Mesendoderm (in vitro differentiated cells): ENCODE results near the gene ANKHD1.
A peak's percentile ranks its signal among the peaks of the same experiment; 100 is the strongest.

Source experiments
- DNase-seq: peaks from one replicate; pipeline ENCODE4 v3.0.0; 2013
- H2AK5ac ChIP-seq: 2 replicates; pipeline ENCODE4 v1.6.1; 2013; ENCODE audit warnings: low read length, inconsistent platforms
- H2BK120ac ChIP-seq: 2 replicates; pipeline ENCODE4 v1.6.1; 2013; ENCODE audit warnings: low read depth, mild to moderate bottlenecking, low read length, moderate library complexity, mixed read lengths
- H2BK15ac ChIP-seq: replicated peaks from 2 replicates; pipeline ENCODE4 v1.6.1; 2013; ENCODE audit warnings: low read depth, mild to moderate bottlenecking, moderate library complexity
- H2BK5ac ChIP-seq: 2 replicates; pipeline ENCODE4 v1.6.1; 2013; ENCODE audit warnings: low read length, inconsistent platforms
- H3K18ac ChIP-seq: 2 replicates; pipeline ENCODE4 v1.6.1; 2013; ENCODE audit warnings: mild to moderate bottlenecking, low read length, mixed read lengths
- H3K23ac ChIP-seq: one replicate; pipeline ENCODE4 v1.6.1; 2013; ENCODE audit warnings: low read length
- H3K27ac ChIP-seq: 2 replicates; pipeline ENCODE4 v1.5.1; 2013; ENCODE audit warnings: low read depth, mild to moderate bottlenecking, inconsistent platforms, low read length, moderate library complexity
- H3K27me3 ChIP-seq: 2 replicates; pipeline ENCODE4 v1.6.1; 2013; ENCODE audit warnings: low read length, control low read depth, mild to moderate bottlenecking, inconsistent platforms; ENCODE audit not compliant: insufficient read depth, poor library complexity
- H3K36me3 ChIP-seq: 2 replicates; pipeline ENCODE4 v1.6.1; 2013; ENCODE audit warnings: low read length, inconsistent platforms; ENCODE audit not compliant: control insufficient read depth, insufficient read depth
- H3K4ac ChIP-seq: one replicate; pipeline ENCODE4 v1.6.1; 2013; ENCODE audit warnings: low read depth, mild to moderate bottlenecking, low read length, moderate library complexity
- H3K4me1 ChIP-seq: 2 replicates; pipeline ENCODE4 v1.6.1; 2013; ENCODE audit warnings: low read depth, low read length, inconsistent platforms; ENCODE audit not compliant: control insufficient read depth
- H3K4me2 ChIP-seq: 2 replicates; pipeline ENCODE4 v1.6.1; 2013; ENCODE audit warnings: low read length
- H3K4me3 ChIP-seq: 2 replicates; pipeline ENCODE4 v1.5.1; 2013; ENCODE audit warnings: mild to moderate bottlenecking, low read length
- H3K56ac ChIP-seq: one replicate; pipeline ENCODE4 v1.6.1; 2013; ENCODE audit warnings: low read length
- H3K79me1 ChIP-seq: 2 replicates; pipeline ENCODE4 v1.6.1; 2013; ENCODE audit warnings: low read length, inconsistent platforms
- H3K79me2 ChIP-seq: 2 replicates; pipeline ENCODE4 v1.6.1; 2013; ENCODE audit warnings: mild to moderate bottlenecking, low read length; ENCODE audit not compliant: control insufficient read depth, insufficient read depth
- H3K9ac ChIP-seq: 2 replicates; pipeline ENCODE4 v1.6.1; 2013; ENCODE audit warnings: low read length, inconsistent platforms
- H4K5ac ChIP-seq: one replicate; pipeline ENCODE4 v1.6.1; 2013; ENCODE audit warnings: low read length
- H4K8ac ChIP-seq: one replicate; pipeline ENCODE4 v1.6.1; 2013; ENCODE audit warnings: low read depth, mild to moderate bottlenecking, control low read depth, low read length, moderate library complexity
- WGBS: extraction: QIAGEN DNeasy Blood & Tissue Kit; methylation state at CpG from one replicate; pipeline ENCODE4 v1.1.7; 2013; ENCODE audit warnings: low lambda C conversion rate, missing lambda C conversion rate; ENCODE audit not compliant: insufficient coverage; ENCODE audit errors: extremely low coverage; 5-methylcytosine and 5-hydroxymethylcytosine counted together

Gene ANKHD1

DNA sequence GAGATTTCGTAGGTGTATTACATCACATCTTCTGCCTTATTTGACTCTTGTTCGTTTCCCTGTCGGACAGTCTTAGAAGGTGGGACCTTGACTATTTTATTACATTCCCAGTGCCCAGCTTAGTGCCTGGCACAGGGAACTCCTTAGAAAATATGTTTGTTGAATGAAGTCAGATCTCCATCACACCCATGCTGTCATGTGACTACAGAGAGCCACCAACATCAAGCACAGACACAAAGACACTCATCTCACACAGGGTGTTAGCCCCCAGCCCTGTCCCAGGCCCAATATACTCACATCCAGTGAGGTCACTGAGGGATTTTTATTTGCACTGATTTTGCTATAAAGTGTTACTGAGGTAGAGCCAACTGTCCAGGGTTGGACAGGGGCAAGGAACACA lies 156.3 kb downstream of the ANKHD1 start:
- Histone ChIP-seq H3K4me2 (no peak overlapping the region), H2AK5ac (no peak overlapping the region), H3K27me3 (no peaks in the 10 kb centered on the region), H3K27ac (no peak overlapping the region), H3K9ac (no peak overlapping the region), H3K18ac (no peak overlapping the region), H2BK120ac (no peak overlapping the region), H3K56ac (peak overlapping the region; percentile 94), H4K8ac (no peak overlapping the region), H3K4ac (peak overlapping the region; percentile 4), H4K5ac (no peak overlapping the region), H3K4me3 (no peak overlapping the region), H3K4me1 (peaks cover 2% of the 10 kb centered on the region), H3K79me1 (peaks cover 15% of the 10 kb centered on the region), H3K79me2 (peaks cover 21% of the 10 kb centered on the region), H2BK15ac (no peak overlapping the region), H3K36me3 (no peaks in the 10 kb centered on the region), H3K23ac (no peak overlapping the region), H2BK5ac (no peak overlapping the region)
- no CpG with 5 or more reads among the region's 3 CpGs for WGBS
- no peak for DNase-seq

- H3K79me2 ChIP-seq: peaks cover 18% of the 10 kb centered on the region
Measured at GRCh38 chr5:140558542-140558941, 156.9 kb downstream of the ANKHD1 start.

DNA sequence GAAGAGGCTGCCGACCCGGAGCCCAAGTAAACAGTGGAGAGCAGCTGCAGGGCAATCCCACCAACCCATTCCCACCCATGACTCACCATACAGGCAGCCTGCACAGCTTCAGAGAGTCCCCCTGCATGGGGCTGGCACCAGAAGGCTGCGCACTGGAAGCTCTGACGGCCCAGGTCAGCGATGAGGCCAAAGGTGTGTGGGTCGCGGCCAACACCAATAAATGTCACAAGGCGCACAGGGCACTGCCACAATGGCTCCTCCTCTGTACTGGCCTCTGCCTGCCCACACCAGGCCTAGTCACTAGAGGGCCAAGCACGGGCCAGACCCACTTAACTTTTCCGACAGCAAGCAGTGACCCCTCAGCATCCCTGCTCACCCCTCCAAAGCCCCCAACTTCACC lies 158.6 kb downstream of the ANKHD1 start:
- no CpG with 5 or more reads among the region's 10 CpGs for whole genome bisulfite sequencing
- H3K18ac ChIP-seq: no peak overlapping the region

More at GRCh38 chr5:140558542-140558941, 156.9 kb downstream of the ANKHD1 start:
- Histone ChIP-seq H3K4me1 (peaks cover 4% of the 10 kb centered on the region), H3K4ac (no peak overlapping the region), H3K18ac (no peak overlapping the region), H3K9ac (no peak overlapping the region), H3K23ac (no peak overlapping the region), H2BK120ac (no peak overlapping the region), H2AK5ac (no peak overlapping the region), H4K8ac (no peak overlapping the region), H2BK5ac (no peak overlapping the region), H3K36me3 (no peaks in the 10 kb centered on the region), H3K4me2 (no peak overlapping the region), H4K5ac (no peak overlapping the region), H3K27ac (no peak overlapping the region), H3K27me3 (no peaks in the 10 kb centered on the region), H3K56ac (no peak overlapping the region), H2BK15ac (no peak overlapping the region), H3K4me3 (no peak overlapping the region), H3K79me1 (peaks cover 12% of the 10 kb centered on the region)
- WGBS: no CpG with 5 or more reads among the region's 9 CpGs
- DNase-seq: no peak

GRCh38 chr5:140561753-140562523 lies 160.3 kb downstream of the ANKHD1 start:
- H3K4me3 ChIP-seq: no peak overlapping the region

More for the DNA sequence above, 158.6 kb downstream of the ANKHD1 start:
- H4K8ac ChIP-seq: no peak overlapping the region
- no peak overlapping the region for H3K23ac ChIP-seq
- H3K4ac ChIP-seq: no peak overlapping the region
- no peak overlapping the region for H3K27ac ChIP-seq
- no peak overlapping the region for H3K4me2 ChIP-seq
- H3K79me2 ChIP-seq: peaks cover 15% of the 10 kb centered on the region
- DNase-seq: no peak
- H3K27me3 ChIP-seq: no peaks in the 10 kb centered on the region
- no peaks in the 10 kb centered on the region for H3K36me3 ChIP-seq
- H2BK15ac ChIP-seq: no peak overlapping the region
- peaks cover 11% of the 10 kb centered on the region for H3K79me1 ChIP-seq
- H3K56ac ChIP-seq: no peak overlapping the region
- H3K9ac ChIP-seq: no peak overlapping the region
- H2BK5ac ChIP-seq: no peak overlapping the region
- no peak overlapping the region for H2AK5ac ChIP-seq
- no peak overlapping the region for H4K5ac ChIP-seq
- H3K4me3 ChIP-seq: no peak overlapping the region
- H2BK120ac ChIP-seq: no peak overlapping the region
- H3K4me1 ChIP-seq: peaks cover 9% of the 10 kb centered on the region

GRCh38 chr5:140563596-140563995 lies 162.0 kb downstream of the ANKHD1 start:
- H3K23ac ChIP-seq: peak overlapping the region; percentile 32

More at GRCh38 chr5:140561753-140562523, 160.3 kb downstream of the ANKHD1 start:
- H3K79me2 ChIP-seq: peaks cover 5% of the 10 kb centered on the region
- H3K36me3 ChIP-seq: peaks cover 3% of the 10 kb centered on the region
- H3K18ac ChIP-seq: no peak overlapping the region
- H3K27ac ChIP-seq: no peak overlapping the region
- H2BK5ac ChIP-seq: no peak overlapping the region
- H2BK15ac ChIP-seq: no peak overlapping the region
- H3K79me1 ChIP-seq: peaks cover 12% of the 10 kb centered on the region
- H3K4ac ChIP-seq: no peak overlapping the region
- H4K8ac ChIP-seq: no peak overlapping the region
- DNase-seq: no peak
- no peak overlapping the region for H3K4me2 ChIP-seq
- no peak overlapping the region for H2AK5ac ChIP-seq
- no peak overlapping the region for H3K9ac ChIP-seq
- H3K4me1 ChIP-seq: peaks cover 15% of the 10 kb centered on the region
- H2BK120ac ChIP-seq: no peak overlapping the region
- no peak overlapping the region for H3K23ac ChIP-seq
- H3K27me3 ChIP-seq: no peaks in the 10 kb centered on the region
- WGBS: no CpG with 5 or more reads among the region's 10 CpGs
- H4K5ac ChIP-seq: no peak overlapping the region
- H3K56ac ChIP-seq: no peak overlapping the region

More at GRCh38 chr5:140563596-140563995, 162.0 kb downstream of the ANKHD1 start:
- no CpG with 5 or more reads among the region's 8 CpGs for WGBS
- peaks cover 3% of the 10 kb centered on the region for H3K36me3 ChIP-seq
- H3K4me2 ChIP-seq: peak overlapping the region; percentile 98
- no peak overlapping the region for H3K18ac ChIP-seq
- no peaks in the 10 kb centered on the region for H3K27me3 ChIP-seq
- no peak overlapping the region for H3K4ac ChIP-seq
- H3K4me3 ChIP-seq: peak overlapping the region; percentile 70
- peak overlapping the region; percentile 74 for H2AK5ac ChIP-seq
- peak overlapping the region; percentile 92 for H3K9ac ChIP-seq
- peak overlapping the region; percentile 98 for H3K56ac ChIP-seq
- no peak overlapping the region for H2BK5ac ChIP-seq
- no peak for DNase-seq
- H2BK15ac ChIP-seq: no peak overlapping the region
- H2BK120ac ChIP-seq: no peak overlapping the region
- H3K4me1 ChIP-seq: peaks cover 14% of the 10 kb centered on the region
- H3K27ac ChIP-seq: no peak overlapping the region
- no peak overlapping the region for H4K8ac ChIP-seq
- peaks cover 12% of the 10 kb centered on the region for H3K79me1 ChIP-seq
- peaks cover 5% of the 10 kb centered on the region for H3K79me2 ChIP-seq
- H4K5ac ChIP-seq: no peak overlapping the region
